Ovary (tissue), 3 donors: ENCODE measurements around the gene HSP90AB1.

ENCODE experiments used
- EP300 ChIP-seq: sonication (generic); formaldehyde crosslinking; IDR thresholded peaks from one replicate; pipeline ENCODE4 v1.6.1; 2017; ENCODE audit warnings: antibody characterized with exemption
- POLR2A ChIP-seq: fragments of 450-650 bp; IDR thresholded peaks from one replicate; pipeline ENCODE4 v1.6.1; 2017; ENCODE audit warnings: antibody characterized with exemption, mild to moderate bottlenecking, moderate library complexity
- TF ChIP-seq, protein P1 (sequence below), 3 donors: fragments of 450-650 bp in 2 of 3; fragments of 200-600 bp in 1 of 3; IDR thresholded peaks; one replicate each; pipeline versions ENCODE4 v1.5.1 to v1.8.0; 2016 to 2022; ENCODE audit warnings: antibody characterized with exemption in 3 of 3, mild to moderate bottlenecking in 1 of 3
- donor health status: DM: no; HTN: no; CAD: no.

DNA sequence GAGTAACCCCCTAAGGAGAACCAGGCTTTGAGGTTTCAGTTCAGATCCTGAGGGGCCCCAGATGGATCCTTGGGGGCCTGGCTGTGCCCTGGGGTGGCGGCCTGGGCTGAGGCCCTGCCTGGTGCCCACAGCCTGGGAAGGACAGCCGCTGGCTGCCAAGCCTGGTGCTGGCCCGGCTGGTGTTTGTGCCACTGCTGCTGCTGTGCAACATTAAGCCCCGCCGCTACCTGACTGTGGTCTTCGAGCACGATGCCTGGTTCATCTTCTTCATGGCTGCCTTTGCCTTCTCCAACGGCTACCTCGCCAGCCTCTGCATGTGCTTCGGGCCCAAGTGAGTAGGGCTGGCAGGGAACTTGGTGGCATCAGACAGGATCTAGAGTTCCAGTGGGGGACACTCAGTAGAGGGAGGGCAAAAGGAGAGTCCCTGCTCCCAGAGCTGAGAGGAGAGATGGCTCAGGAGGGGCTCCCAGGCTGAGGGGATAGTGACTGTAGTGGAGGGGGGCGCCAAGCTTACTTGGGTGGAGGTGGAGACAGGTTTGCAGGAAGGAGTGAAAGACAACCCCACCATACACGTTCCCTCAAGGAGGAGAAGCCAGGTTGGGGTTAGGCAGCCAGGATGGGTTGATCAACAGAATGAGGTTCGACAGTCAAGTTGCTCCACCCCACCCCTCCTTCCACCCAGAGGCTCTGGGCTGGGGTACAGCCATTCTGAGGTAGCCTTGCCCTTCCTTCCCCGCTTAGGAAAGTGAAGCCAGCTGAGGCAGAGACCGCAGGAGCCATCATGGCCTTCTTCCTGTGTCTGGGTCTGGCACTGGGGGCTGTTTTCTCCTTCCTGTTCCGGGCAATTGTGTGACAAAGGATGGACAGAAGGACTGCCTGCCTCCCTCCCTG, 14.0 kb upstream of the HSP90AB1 start:
- TF ChIP-seq, protein P1, sequence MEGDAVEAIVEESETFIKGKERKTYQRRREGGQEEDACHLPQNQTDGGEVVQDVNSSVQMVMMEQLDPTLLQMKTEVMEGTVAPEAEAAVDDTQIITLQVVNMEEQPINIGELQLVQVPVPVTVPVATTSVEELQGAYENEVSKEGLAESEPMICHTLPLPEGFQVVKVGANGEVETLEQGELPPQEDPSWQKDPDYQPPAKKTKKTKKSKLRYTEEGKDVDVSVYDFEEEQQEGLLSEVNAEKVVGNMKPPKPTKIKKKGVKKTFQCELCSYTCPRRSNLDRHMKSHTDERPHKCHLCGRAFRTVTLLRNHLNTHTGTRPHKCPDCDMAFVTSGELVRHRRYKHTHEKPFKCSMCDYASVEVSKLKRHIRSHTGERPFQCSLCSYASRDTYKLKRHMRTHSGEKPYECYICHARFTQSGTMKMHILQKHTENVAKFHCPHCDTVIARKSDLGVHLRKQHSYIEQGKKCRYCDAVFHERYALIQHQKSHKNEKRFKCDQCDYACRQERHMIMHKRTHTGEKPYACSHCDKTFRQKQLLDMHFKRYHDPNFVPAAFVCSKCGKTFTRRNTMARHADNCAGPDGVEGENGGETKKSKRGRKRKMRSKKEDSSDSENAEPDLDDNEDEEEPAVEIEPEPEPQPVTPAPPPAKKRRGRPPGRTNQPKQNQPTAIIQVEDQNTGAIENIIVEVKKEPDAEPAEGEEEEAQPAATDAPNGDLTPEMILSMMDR (IDR thresholded peaks at IDR 0.05) = no peak
- TF ChIP-seq POLR2A = no peak
- TF ChIP-seq EP300 = no peak
